ENCODE data around the gene PVRIG.

DNA sequence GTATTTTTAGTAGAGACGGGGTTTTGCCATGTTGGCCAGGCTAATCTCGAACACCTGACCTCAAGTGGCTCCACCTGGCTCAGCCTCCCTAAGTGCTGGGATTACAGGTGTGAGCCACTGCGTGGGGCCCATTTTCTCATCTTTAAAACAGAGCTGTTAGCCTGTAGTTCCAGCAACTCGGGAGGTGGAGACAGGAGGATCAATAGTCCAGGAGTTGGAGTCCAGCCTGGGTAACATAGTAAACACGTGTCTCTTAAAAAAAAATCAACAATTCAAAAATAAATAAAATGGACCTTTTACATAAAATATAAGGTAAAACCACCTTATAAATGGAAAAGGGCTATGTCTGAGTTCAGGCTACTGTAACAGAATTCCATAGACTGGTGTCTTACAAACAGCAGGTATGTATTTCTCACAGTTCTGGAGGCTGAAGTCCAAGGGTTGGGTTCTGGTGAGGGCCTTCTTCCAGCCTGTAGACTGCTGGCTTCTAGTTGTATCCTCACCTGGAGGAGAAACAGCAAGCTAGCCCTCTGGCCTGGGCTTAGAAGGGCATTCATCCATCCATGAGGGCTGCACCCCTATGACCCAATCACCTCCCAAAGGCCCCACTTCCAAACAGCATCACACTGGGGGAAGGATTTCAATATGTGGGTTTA lies 7.0 kb upstream of the PVRIG start:
- TF ChIP-seq POLR2A (IDR thresholded peaks at IDR 0.05; ENCODE audit: low read depth, low read length): no peak
- TF ChIP-seq CTCF (conservative IDR thresholded peaks at IDR 0.05; ENCODE audit: low read depth, low read length): no peak
- TF ChIP-seq SMC3 (IDR thresholded peaks at IDR 0.05; ENCODE audit: low read depth, low read length): no peak
- no peak for TF ChIP-seq MAZ (IDR thresholded peaks at IDR 0.05; ENCODE audit: borderline replicate concordance, low read depth, low read length)
- no peak for TF ChIP-seq MXI1 (IDR thresholded peaks at IDR 0.05; ENCODE audit: borderline replicate concordance, low read depth, low read length)
- TF ChIP-seq RCOR1 (IDR thresholded peaks at IDR 0.05; ENCODE audit: insufficient replicate concordance, low read length): no peak
- TF ChIP-seq CEBPB (IDR thresholded peaks at IDR 0.05; ENCODE audit: low read depth, low read length): no peak

Measured in IMR-90 (cell line).